ENCODE measurements around the gene CFAP299.

The CFAP299 gene

GRCh38 chr4:80967346-80967745 lies 631.8 kb downstream of the CFAP299 start:
- no peaks in the 10 kb centered on the region; the same call in 1 of the 2 replicates for H3K9me3 ChIP-seq (ENCODE audit: control insufficient read depth, insufficient read depth, low read length)
- H3K27ac ChIP-seq (ENCODE audit: low read depth, low read length): no peak overlapping the region
- H3K36me3 ChIP-seq (ENCODE audit: control insufficient read depth, low read length): no peaks in the 10 kb centered on the region
- no peak overlapping the region for H3K4me3 ChIP-seq (ENCODE audit: low read length)
- TF ChIP-seq EZH2phosphoT487 (IDR thresholded peaks at IDR 0.05; ENCODE audit: borderline replicate concordance, low read length) (no peak), CTCF (IDR thresholded peaks at IDR 0.05; ENCODE audit: low read depth, low read length, poor library complexity, severe bottlenecking) (no peak)
- H3K79me2 ChIP-seq (ENCODE audit: control insufficient read depth, low read length): no peaks in the 10 kb centered on the region
- H3F3A ChIP-seq (ENCODE audit: control insufficient read depth, insufficient read depth): no peaks in the 10 kb centered on the region
- H3K27me3 ChIP-seq (ENCODE audit: control insufficient read depth, low read length): no peaks in the 10 kb centered on the region
- H3K4me2 ChIP-seq (ENCODE audit: low read length): no peak overlapping the region
- H3K4me1 ChIP-seq (ENCODE audit: control insufficient read depth, low read length): no peaks in the 10 kb centered on the region
- H3K9me2 ChIP-seq (replicated peaks; ENCODE audit: control insufficient read depth, low read length): no peaks in the 10 kb centered on the region
- H4K20me1 ChIP-seq (ENCODE audit: control insufficient read depth, insufficient read depth, low read depth, low read length): no peaks in the 10 kb centered on the region

GRCh38 chr4:80980239-80980638 lies 644.7 kb downstream of the CFAP299 start:
- no peaks in the 10 kb centered on the region for H3K9me2 ChIP-seq (replicated peaks; ENCODE audit: control insufficient read depth, low read length)
- no peak for TF ChIP-seq CTCF (IDR thresholded peaks at IDR 0.05; ENCODE audit: low read depth, low read length, poor library complexity, severe bottlenecking)
- no peak for TF ChIP-seq EZH2phosphoT487 (IDR thresholded peaks at IDR 0.05; ENCODE audit: borderline replicate concordance, low read length)
- H3F3A ChIP-seq (ENCODE audit: control insufficient read depth, insufficient read depth): no peaks in the 10 kb centered on the region
- H3K4me1 ChIP-seq (ENCODE audit: control insufficient read depth, low read length): peaks cover 3% of the 10 kb centered on the region; the same call in 1 of the 2 replicates
- H3K36me3 ChIP-seq (ENCODE audit: control insufficient read depth, low read length): no peaks in the 10 kb centered on the region
- no peaks in the 10 kb centered on the region for H4K20me1 ChIP-seq (ENCODE audit: control insufficient read depth, insufficient read depth, low read depth, low read length)
- H3K4me2 ChIP-seq (ENCODE audit: low read length): no peak overlapping the region
- no peaks in the 10 kb centered on the region for H3K79me2 ChIP-seq (ENCODE audit: control insufficient read depth, low read length)
- no peak overlapping the region for H3K27ac ChIP-seq (ENCODE audit: low read depth, low read length)
- H3K27me3 ChIP-seq (ENCODE audit: control insufficient read depth, low read length): no peaks in the 10 kb centered on the region
- no peak overlapping the region for H3K4me3 ChIP-seq (ENCODE audit: low read length)
- 0 out of 2 replicates have a peak, but pooled peaks cover 3% of the 10 kb centered on the region for H3K9me3 ChIP-seq (ENCODE audit: control insufficient read depth, insufficient read depth, low read length)

- Histone ChIP-seq H3K27ac (ENCODE audit: low read depth, low read length) (peak overlapping the region; percentile 53), H3K4me1 (ENCODE audit: control insufficient read depth, low read length) (peaks cover 33% of the 10 kb centered on the region), H3F3A (ENCODE audit: control insufficient read depth, insufficient read depth) (peaks cover 4% of the 10 kb centered on the region; the same call in 1 of the 2 replicates), H3K27me3 (ENCODE audit: control insufficient read depth, low read length) (no peaks in the 10 kb centered on the region), H3K4me3 (ENCODE audit: low read length) (no peak overlapping the region), H4K20me1 (ENCODE audit: control insufficient read depth, insufficient read depth, low read depth, low read length) (no peaks in the 10 kb centered on the region), H3K9me3 (ENCODE audit: control insufficient read depth, insufficient read depth, low read length) (peaks cover 19% of the 10 kb centered on the region), H3K4me2 (ENCODE audit: low read length) (no peak overlapping the region), H3K36me3 (ENCODE audit: control insufficient read depth, low read length) (peaks cover 12% of the 10 kb centered on the region), H3K9me2 (replicated peaks; ENCODE audit: control insufficient read depth, low read length) (no peaks in the 10 kb centered on the region), H3K79me2 (ENCODE audit: control insufficient read depth, low read length) (no peaks in the 10 kb centered on the region)
- TF ChIP-seq CTCF (IDR thresholded peaks at IDR 0.05; ENCODE audit: low read depth, low read length, poor library complexity, severe bottlenecking): no peak
- no peak for TF ChIP-seq EZH2phosphoT487 (IDR thresholded peaks at IDR 0.05; ENCODE audit: borderline replicate concordance, low read length)
Measured at GRCh38 chr4:80986011-80986410, 650.5 kb downstream of the CFAP299 start.

Measured in DOHH2 (cell line).